Liver (tissue), 3 donors: ENCODE measurements around the gene SNX9.

Source experiments
- ATF3 ChIP-seq: IDR thresholded peaks from 2 replicates; pipeline ENCODE4 v1.6.1; 2016; ENCODE audit warnings: antibody characterized with exemption
- CTCF ChIP-seq: fragments of 150-350 bp; IDR thresholded peaks from 2 replicates; pipeline ENCODE4 v1.5.1; 2017; ENCODE audit warnings: improper control_type of control experiment, low read depth, low read length; ENCODE audit not compliant: missing input control
- EGR1 ChIP-seq, 2 donors: IDR thresholded peaks; 2 replicates each; pipeline ENCODE4 v1.6.1; 2016 to 2018; ENCODE audit warnings: antibody characterized with exemption in 2 of 2, low read depth in 2 of 2
- FOXA1 ChIP-seq: IDR thresholded peaks from 2 replicates; pipeline ENCODE4 v1.6.1; 2016; ENCODE audit warnings: antibody characterized with exemption
- JUND ChIP-seq, 2 donors: IDR thresholded peaks; 2 replicates each; pipeline ENCODE4 v1.6.1; 2016; ENCODE audit warnings: antibody characterized with exemption in 2 of 2
- MAX ChIP-seq: IDR thresholded peaks from 2 replicates; pipeline ENCODE4 v1.6.1; 2016; ENCODE audit warnings: antibody characterized with exemption
- RAD21 ChIP-seq, 2 donors: IDR thresholded peaks; 2 replicates each; pipeline ENCODE4 v1.6.1; 2016; ENCODE audit warnings: antibody characterized with exemption in 2 of 2, mild to moderate bottlenecking in 2 of 2
- REST ChIP-seq: IDR thresholded peaks from 2 replicates; pipeline ENCODE4 v1.6.1; 2016; ENCODE audit warnings: antibody characterized with exemption, mild to moderate bottlenecking
- ZBTB33 ChIP-seq: IDR thresholded peaks from 2 replicates; pipeline ENCODE4 v1.6.1; 2016; ENCODE audit warnings: antibody characterized with exemption
- donor health status: healthy.
- donor health status: healthy.

GRCh38 chr6:157842212-157842611 lies 19.2 kb downstream of the SNX9 start:
- TF ChIP-seq CTCF: no peak
- TF ChIP-seq MAX: no peak
- TF ChIP-seq FOXA1: no peak
- no peak for TF ChIP-seq REST
- TF ChIP-seq EGR1 (IDR thresholded peaks at IDR 0.05; ENCODE audit: low read depth in 2 of 2): no peak
- no peak for TF ChIP-seq ZBTB33
- no peak for TF ChIP-seq JUND (IDR thresholded peaks at IDR 0.05)
- no peak for TF ChIP-seq RAD21 (IDR thresholded peaks at IDR 0.05)
- TF ChIP-seq ATF3: no peak
